Stimulated activated CD4-positive, alpha-beta T cell treated with anti-CD3 and anti-CD28 coated beads, Interleukin-4, amount 100 ng/mL, for 4 hours (primary cell): ENCODE measurements around the gene TRIP12.
"Not testable (repeated sequence)": the region's sequence is repeated elsewhere in the genome, so short reads cannot be mapped to it uniquely, and the experiment has no call there.

Experiments used
- DNase-seq, 2 experiments: peaks; one replicate each; pipeline ENCODE4 v3.0.0-alpha.2; 2020

Gene TRIP12

DNA sequence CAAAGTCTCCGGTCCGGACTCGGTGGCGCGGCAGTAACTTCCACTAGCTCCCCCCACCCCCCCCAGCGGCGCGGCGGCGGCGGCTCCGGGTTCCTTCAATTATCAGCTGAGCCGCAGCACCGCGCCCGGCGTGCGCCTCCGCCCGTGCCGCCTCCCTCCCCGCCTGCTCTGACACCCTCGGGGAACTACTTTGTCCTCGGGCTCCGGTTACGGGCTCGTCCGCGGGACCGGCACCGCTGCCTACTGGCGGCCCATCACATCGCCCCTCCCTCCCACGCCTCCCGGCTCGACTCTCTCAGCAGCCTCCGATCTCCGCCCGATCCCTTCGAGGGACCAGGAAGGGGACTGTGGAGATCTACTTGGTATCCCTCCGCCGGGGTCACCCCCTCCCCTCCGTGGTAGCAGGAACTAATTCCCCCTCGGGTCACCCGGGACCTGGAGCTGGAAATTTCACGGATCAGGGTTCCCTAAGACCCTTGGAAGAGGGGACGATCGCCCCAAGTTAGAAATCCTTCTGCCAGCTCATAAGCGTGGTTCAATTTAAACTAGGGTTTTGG, at the start of gene TRIP12:
TRIP12 (minus strand) TSS at position 118 of the 557 bp plus-strand sequence. CDS start 41,930 bp downstream, outside the sequence.
- DNase-seq = peak; percentile 84 to 86

DNA sequence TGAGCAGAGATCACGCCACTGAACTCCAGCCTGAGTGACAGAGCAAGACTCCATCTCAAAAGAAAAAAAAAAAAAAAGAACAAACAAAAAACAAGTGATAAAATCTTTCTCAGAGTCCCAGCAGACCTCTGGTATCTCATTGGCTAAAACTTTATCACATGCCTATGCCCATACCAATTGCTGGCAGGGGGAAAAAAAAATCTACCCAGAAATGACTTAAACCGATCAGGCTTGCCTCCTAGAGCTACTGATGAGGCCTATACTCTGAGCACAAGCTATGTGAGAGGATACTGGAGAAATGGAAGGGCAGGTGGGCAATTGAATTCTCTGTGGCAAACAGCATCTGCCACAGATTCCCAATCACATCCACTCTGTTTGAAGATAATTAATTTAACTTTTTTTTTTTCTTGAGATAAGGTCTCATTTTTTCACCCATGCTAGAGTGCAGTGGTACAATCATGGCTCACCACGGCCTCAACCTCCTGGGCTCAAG, 49.5 kb upstream of the TRIP12 start:
- DNase-seq = no peak

GRCh38 chr2:229970406-229970805, 48.6 kb upstream of the TRIP12 start:
- no peak for DNase-seq

DNA sequence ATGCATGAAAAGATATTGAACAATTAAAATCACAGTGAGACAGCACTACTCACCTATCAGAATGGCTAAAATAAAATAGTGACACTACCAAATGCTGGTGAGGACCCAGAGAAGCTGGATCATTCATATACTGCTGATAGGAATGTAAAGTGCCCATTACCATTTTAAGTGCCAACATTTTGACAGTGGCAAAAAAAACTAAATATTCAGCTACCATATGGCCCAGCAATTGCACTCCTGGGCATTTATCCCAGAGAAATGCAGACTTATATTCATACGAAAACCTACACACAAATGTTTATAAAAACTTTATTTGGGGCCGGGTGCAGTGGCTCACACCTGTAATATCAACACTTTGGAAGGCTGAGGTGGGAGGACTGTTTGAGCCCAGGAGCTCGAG, 48.1 kb upstream of the TRIP12 start:
- DNase-seq = no peak

GRCh38 chr2:229963596-229963995, 41.8 kb upstream of the TRIP12 start:
- not testable (repeated sequence) for DNase-seq

GRCh38 chr2:229956491-229956890, 34.7 kb upstream of the TRIP12 start:
- no peak for DNase-seq

DNA sequence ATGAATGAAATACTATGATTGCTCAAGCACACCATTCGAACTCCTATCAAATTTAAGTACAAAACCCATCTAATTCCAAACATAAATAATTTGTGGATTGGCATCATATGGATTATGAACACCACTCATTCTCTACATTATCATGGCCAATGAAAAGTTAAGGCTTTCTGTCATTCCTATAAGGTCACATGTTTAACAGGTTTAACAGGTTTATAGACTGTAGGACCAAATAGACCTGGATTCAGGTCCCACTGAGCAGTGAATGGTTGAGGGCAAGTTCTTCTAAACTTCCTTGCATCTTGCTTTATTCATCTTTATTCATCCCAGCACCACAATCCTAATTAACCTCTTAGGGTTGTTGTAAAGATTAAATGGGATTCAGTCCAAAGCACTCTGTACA, 33.9 kb upstream of the TRIP12 start:
- no peak for DNase-seq

DNA sequence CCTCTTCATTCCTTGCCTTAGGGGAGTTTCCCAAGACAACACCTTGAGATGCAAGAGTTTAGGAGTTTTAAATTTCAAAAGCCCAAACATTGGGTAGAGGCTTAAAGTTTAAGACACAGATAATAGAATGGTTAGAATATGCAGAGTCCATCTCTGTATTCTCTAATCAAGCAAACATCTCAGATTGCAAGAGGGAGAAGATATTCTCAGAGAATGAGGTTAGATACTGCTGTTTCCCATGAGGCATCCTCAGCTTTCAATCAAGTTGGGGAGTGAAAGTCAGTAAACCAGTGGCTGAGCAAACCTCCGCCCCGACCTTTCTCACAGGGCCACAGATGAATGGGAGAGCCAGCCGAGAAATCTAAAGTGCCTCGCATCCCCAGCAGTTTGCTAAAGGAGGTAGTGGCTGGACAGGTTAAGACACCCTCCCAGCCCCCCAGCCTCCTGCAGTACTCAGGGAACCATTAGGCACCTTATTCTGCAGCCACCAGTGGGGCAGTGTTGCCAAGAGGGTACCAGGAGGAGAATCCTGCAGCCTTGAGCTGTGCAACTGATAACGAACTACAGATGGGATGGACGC, 30.5 kb upstream of the TRIP12 start:
- DNase-seq = no peak

- DNase-seq = no peak
Observed at GRCh38 chr2:229947544-229947943, 25.7 kb upstream of the TRIP12 start.

- no peak for DNase-seq
Observed at GRCh38 chr2:229945975-229946374, 24.2 kb upstream of the TRIP12 start.

GRCh38 chr2:229943770-229944449, 22.1 kb upstream of the TRIP12 start:
- DNase-seq = no peak

DNA sequence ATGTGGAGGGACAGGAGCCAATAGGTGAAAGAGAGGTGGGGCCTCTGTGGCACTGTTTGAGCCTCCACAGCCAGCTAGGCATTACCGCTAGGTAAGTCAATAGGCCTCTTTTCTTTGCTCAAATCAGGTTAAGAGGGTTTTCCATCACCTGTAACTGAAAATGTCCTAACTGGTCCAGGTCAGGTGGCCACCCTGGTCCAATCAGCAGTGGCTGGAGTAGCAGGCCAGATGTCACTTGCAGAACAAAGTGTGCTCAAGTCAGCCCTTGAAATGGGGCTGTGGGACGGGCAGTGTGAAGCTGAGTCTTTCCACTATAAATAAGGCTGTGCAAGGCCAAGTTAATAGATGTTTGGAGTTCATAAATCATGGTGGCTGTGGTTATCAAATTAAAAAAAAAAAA, 21.4 kb upstream of the TRIP12 start:
- DNase-seq = no peak

DNA sequence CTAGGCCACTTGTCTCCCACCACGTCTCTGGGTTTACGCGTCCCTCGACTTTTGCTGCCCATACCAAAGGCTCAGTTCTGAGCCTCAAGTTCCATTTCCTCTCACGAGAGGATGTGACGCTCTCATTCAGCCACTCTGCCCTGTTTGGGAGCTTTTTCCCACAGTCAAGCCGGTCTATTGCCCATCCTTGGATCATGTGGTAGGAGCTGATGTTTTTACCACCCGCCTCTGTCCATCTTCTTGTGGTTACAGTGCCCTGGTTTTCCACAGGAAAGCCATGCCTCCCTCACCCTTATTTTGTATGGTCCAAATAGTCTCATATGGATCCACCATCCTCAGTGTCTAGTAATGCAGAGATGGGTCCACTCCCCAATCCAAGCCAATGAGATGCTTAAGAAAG, 20.9 kb upstream of the TRIP12 start:
- no peak for DNase-seq

DNA sequence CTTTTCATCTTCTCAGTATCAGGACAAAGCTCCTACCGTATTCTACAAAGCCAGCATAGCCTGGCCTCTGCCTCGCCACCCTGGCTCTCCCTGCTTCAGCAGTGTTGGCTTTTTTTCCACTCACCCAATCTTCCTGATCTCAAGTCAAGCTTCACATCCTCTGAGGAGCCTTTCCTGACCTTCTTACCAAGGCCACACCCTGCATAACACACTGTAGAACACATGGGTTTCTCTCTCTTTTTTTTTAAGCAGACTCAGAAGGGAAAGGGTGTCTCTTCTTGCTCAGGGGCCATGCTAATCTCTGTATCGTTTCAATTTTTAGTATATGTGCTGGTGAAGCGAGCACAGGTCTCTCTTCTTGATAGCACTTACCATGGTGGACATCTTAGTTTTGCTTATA, 15.7 kb upstream of the TRIP12 start:
- DNase-seq = no peak

DNA sequence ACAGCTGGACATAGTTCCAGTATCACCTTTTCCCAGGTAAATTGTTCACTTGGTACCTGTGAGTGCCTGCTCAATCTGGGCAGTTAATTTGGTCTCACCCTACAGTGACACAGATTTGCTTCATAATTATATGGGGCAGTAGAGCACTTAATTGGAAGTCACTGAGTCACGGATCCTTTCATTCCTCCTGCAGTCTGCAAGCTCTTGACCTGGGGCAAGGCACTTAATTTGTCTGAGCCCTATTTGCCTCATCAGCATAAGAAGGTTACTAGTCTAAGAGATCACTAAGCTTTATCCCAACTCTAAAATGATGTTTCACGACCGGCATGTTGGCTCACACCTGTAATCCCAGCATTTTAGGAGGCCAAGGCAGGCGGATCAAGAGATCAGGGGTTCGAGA, 9.4 kb upstream of the TRIP12 start:
- DNase-seq = no peak

- DNase-seq = no peak
Observed at GRCh38 chr2:229930656-229931055, 8.8 kb upstream of the TRIP12 start.

- no peak for DNase-seq
Observed at GRCh38 chr2:229927817-229928321, 6.1 kb upstream of the TRIP12 start.

GRCh38 chr2:229925201-229925600, 3.4 kb upstream of the TRIP12 start:
- no peak for DNase-seq

GRCh38 chr2:229924541-229924940, 2.7 kb upstream of the TRIP12 start:
- not testable (repeated sequence) for DNase-seq

DNA sequence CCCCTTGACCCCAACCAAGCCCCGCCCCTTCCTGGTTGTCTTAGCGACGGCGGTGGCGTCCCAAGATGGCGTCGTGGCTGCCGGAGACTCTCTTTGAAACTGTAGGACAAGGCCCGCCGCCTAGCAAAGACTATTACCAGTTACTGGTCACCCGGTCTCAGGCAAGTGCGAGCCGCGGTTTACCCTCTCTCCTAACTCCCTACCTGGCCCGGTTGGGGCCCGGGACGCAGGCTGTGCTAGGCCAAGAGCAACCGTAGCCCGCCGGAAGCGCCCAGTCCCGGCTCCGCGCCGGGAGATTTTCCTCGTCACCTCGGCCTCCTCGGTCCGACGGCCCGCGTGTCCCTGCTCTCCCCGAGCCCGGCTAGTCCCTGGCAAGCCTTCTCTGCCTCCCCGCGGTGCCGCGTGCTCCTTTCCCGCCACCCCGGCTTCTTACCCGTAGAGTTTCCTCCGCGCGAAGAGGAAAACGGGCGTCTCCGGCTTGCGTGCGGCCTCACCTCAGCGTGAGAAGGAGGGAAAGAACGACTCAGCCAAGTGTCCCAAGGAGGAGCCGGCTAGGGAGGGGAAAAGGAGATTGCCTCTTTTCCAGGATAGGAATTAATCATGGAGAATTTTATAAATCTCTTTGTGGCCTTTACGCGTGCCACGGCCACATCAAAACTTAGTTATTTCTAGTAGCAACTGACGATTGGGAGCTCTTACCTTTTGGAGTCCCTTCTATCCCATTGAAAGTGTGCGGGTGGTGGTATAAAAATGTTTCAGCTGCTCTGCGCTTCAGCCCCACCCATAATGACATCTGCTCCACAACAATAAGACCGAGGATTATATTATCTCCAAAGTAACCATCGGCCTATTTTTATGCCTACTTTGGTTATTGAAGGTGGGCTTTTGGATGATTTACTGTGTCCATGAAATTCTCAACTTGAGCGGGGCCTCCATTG, 909 bp upstream of the TRIP12 start, which contains the start of gene FBXO36:
FBXO36 (plus strand) TSS at position 55 of the 938 bp plus-strand sequence; CDS start at position 66, 11 bp downstream.
- peak; percentile 83 to 87 for DNase-seq

DNA sequence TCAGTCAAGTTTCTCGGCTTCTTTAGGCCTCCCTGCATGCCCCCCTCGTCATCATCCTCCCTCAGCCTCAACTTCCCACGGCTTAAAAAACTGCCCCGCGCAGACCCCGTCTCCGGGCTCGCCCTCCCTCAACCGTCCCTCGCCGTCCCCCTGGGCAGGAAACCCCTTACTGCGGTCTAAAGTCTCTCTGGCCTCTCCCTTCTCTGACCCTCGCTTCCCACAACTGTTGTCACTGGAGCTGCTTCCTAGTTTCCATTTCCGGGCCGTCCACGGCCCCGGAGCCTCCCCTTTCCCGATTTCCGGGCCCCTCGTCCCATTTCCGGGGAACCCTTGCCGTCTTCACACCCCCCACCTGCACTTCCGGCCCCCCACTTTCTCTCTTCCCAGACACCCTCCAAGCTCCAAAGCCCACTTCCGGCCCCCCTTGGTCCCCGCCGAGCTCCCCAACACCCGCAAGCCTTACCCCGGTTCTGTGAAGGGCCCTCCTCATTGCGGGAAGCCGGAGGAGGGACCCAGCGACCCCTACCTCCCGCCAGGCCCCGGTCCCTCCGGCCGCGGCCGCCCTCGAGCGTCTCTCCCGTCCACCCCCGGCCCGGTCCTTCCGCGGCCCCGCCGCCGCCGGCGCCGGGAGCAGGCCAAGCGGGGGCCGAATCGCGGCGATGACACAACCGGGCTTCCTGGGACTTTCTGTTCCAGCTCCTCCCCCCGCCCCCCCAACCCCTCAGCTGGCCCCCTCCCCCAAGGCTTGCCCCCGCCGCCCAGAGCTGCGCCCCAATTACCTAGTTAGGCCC, 513 bp downstream of the TRIP12 start:
- peak; percentile 54 to 63 for DNase-seq
